ENCODE data around the gene CACNA1I. TPM values are rescaled to one million over a fixed set of nuclear protein-coding genes. Genes with fewer than 3 reads are reported as not detected.
A peak's percentile ranks its signal among the peaks of the same experiment; 100 is the strongest.

CACNA1I gene
- total and polyA plus RNA-seq, 2 of the 8 experiments (the other 6 are each of a cell fraction or from before 2014, with no cell fraction given): 0.77 to 1.2 TPM

- Histone ChIP-seq H2BK12ac (ENCODE audit: low read depth, low read length) (no peak overlapping the region), H3K14ac (ENCODE audit: insufficient read length) (no peak overlapping the region), H2AFZ (ENCODE audit: low read length) (no peak overlapping the region), H3K4me1 (replicated peaks in 1 of 4; ENCODE audit: control insufficient read depth in 3 of 4, insufficient read depth in 4 of 4, low read length in 3 of 4) (peaks cover 0 to under 1% (median under 1%) of the 10 kb centered on the region in 4 experiments; a peak in 3 of 7 replicates), H3K27ac (ENCODE audit: low read depth, low read length) (no peak overlapping the region), H3K23me2 (ENCODE audit: low read depth, low read length) (no peaks in the 10 kb centered on the region; the same call in 1 of the 2 replicates), H2BK5ac (ENCODE audit: low read depth, low read length) (no peak overlapping the region), H3K36me3 (ENCODE audit: control insufficient read depth in 2 of 4, insufficient read depth in 4 of 4, low read length in 3 of 4) (no peaks in the 10 kb centered on the region), H3K79me2 (ENCODE audit: control insufficient read depth in 1 of 2, insufficient read depth in 2 of 2, low read length in 2 of 2) (no peaks in the 10 kb centered on the region), H3K27me3 (replicated peaks in 1 of 4; ENCODE audit: control insufficient read depth in 3 of 4, extremely low read depth in 1 of 4, insufficient read depth in 3 of 4, low read length in 3 of 4) (peaks cover 0 to 15% (median 11%) of the 10 kb centered on the region in 4 experiments; a peak in 6 of 7 replicates), H2AK5ac (ENCODE audit: low read depth, low read length) (no peak overlapping the region), H4K8ac (ENCODE audit: extremely low read depth, insufficient read depth, low read length) (no peak overlapping the region), H3K4me2 (ENCODE audit: insufficient read depth in 1 of 2, low read depth in 2 of 2, low read length in 2 of 2) (no peak overlapping the region), H4K20me1 (replicated peaks in 1 of 2; ENCODE audit: control insufficient read depth in 1 of 2, insufficient read depth in 2 of 2, low read length in 2 of 2) (peaks cover 0 to 3% of the 10 kb centered on the region in 2 experiments), H4K5ac (ENCODE audit: insufficient read length, low read depth, low read length) (no peak overlapping the region), H3K56ac (replicated peaks; ENCODE audit: insufficient read length, low read depth, low read length) (no peak overlapping the region), H3K9me3 (ENCODE audit: insufficient read depth in 2 of 2, low read depth in 1 of 2, low read length in 1 of 2) (no peaks in the 10 kb centered on the region), H2BK15ac (ENCODE audit: low read length) (no peak overlapping the region), H4K91ac (replicated peaks; ENCODE audit: insufficient read length, low read length) (no peak overlapping the region), H3K23ac (ENCODE audit: insufficient read length) (no peak overlapping the region), H3K4ac (replicated peaks; ENCODE audit: insufficient read length, low read depth, low read length) (no peak overlapping the region), H3K18ac (ENCODE audit: extremely low read depth, low read length) (no peak overlapping the region), H3K9ac (replicated peaks in 1 of 4; ENCODE audit: extremely low read depth in 1 of 4, low read depth in 3 of 4, low read length in 3 of 4) (no peak overlapping the region), H3K4me3 (ENCODE audit: extremely low read depth in 1 of 4, insufficient read depth in 2 of 4, low read depth in 3 of 4, low read length in 4 of 4) (no peak overlapping the region), H2BK20ac (ENCODE audit: low read length) (no peak overlapping the region), H2BK120ac (replicated peaks; ENCODE audit: low read depth, low read length) (no peak overlapping the region), H3K79me1 (ENCODE audit: low read depth, low read length) (no peaks in the 10 kb centered on the region)
- 36% methylated on average over 11 of the region's 11 CpGs; no CpG with 5 or more reads in 1 of the 2 experiments for WGBS, 2 experiments (ENCODE audit: extremely low coverage in 1 of 2, insufficient coverage in 1 of 2, insufficient read length in 1 of 2, insufficient replicate concordance in 2 of 2, low coverage in 1 of 2, low lambda C conversion rate in 2 of 2, missing lambda C conversion rate in 1 of 2)
- POLR2A ChIA-PET (ENCODE audit: partially characterized antibody): interaction anchor here (0.9 kb wide), 1 partner anchor 17 kb away, joined by 4 read pairs; no protein-coding TSS in a partner anchor
- DNase-seq (ENCODE audit: low read depth in 1 of 2, low spot score in 2 of 2) (no peak), FAIRE-seq (peak; percentile 70)
- CTCF ChIA-PET (ENCODE audit: partially characterized antibody): interaction anchor here (0.6 to 8.2 kb wide), 23 partner anchors 7 to 1946 kb away, joined by 3 to 50 read pairs (median 3); no protein-coding TSS in a partner anchor
- TF ChIP-seq EGR1 (IDR thresholded peaks at IDR 0.05; ENCODE audit: borderline replicate concordance, low read depth, low read length) (no peak), CTCF (IDR thresholded peaks at IDR 0.05; ENCODE audit: control extremely low read depth in 1 of 3, insufficient read depth in 1 of 3, low read depth in 1 of 3, low read length in 3 of 3) (peak; percentile 67 to 89 (median 84)), MAX (IDR thresholded peaks at IDR 0.05) (peak; percentile 54), RFX5 (IDR thresholded peaks at IDR 0.05; ENCODE audit: borderline replicate concordance, low read depth, low read length) (no peak), USF2 (IDR thresholded peaks at IDR 0.05; ENCODE audit: low read length) (0 out of 2 replicates have a peak, but pooled peaks have one; percentile 20), RNF2 (IDR thresholded peaks at IDR 0.05; ENCODE audit: borderline replicate concordance, low read depth, low read length, missing control alignments, poor library complexity, severe bottlenecking) (no peak), TAF1 (IDR thresholded peaks at IDR 0.05; ENCODE audit: low read depth, low read length) (no peak), GABPA (IDR thresholded peaks at IDR 0.05; ENCODE audit: borderline replicate concordance, insufficient read depth, low read length) (peak; percentile 60; the same call in 1 of the 2 replicates)
Measured at GRCh38 chr22:39543095-39543494, 27.5 kb upstream of the CACNA1I start.
